Neural cell (in vitro differentiated cells): ENCODE results near the gene PTTG1IP. TPM values are rescaled to one million over a fixed set of nuclear protein-coding genes. Genes with fewer than 3 reads are reported as not detected.

ENCODE experiments used
- H2AFZ ChIP-seq: fragments of 200-600, 300-800 bp; sonication (generic), shearing (Covaris generic); 2 replicates; pipeline ENCODE4 v1.6.0; 2014; ENCODE audit warnings: low read depth, mild to moderate bottlenecking, antibody characterized with exemption, low read length, moderate library complexity
- H3F3A ChIP-seq: fragments of 200-600 bp; shearing (Covaris generic); 2 replicates; pipeline ENCODE4 v1.6.1; 2016; ENCODE audit warnings: mild to moderate bottlenecking, moderate library complexity, mixed read lengths, antibody characterized with exemption, low read length; ENCODE audit not compliant: insufficient read depth, poor library complexity, severe bottlenecking
- H3K27ac ChIP-seq: fragments of 200-600, 300-800 bp; sonication (generic), shearing (Covaris generic); 2 replicates; pipeline ENCODE4 v1.5.1; 2014; ENCODE audit warnings: mild to moderate bottlenecking, low read length, moderate library complexity
- H3K27me3 ChIP-seq: fragments of 300-800, 200-600 bp; sonication (generic), shearing (Covaris generic); 2 replicates; pipeline ENCODE4 v1.6.0; 2014; ENCODE audit warnings: mild to moderate bottlenecking, low read depth, low read length, moderate library complexity; ENCODE audit not compliant: insufficient read depth
- H3K36me3 ChIP-seq: fragments of 300-800, 200-600 bp; sonication (generic), shearing (Covaris generic); 2 replicates; pipeline ENCODE4 v1.5.1; 2014; ENCODE audit warnings: mild to moderate bottlenecking, antibody characterized with exemption, low read length, moderate library complexity; ENCODE audit not compliant: insufficient read depth
- H3K4me2 ChIP-seq: fragments of 300-800, 200-600 bp; sonication (generic), shearing (Covaris generic); 2 replicates; pipeline ENCODE4 v1.6.0; 2014; ENCODE audit warnings: mild to moderate bottlenecking, low read length
- H3K4me3 ChIP-seq: fragments of 300-800, 200-600 bp; sonication (generic), shearing (Covaris generic); 2 replicates; pipeline ENCODE4 v1.5.1; 2014; ENCODE audit warnings: mild to moderate bottlenecking, low read length, moderate library complexity
- H3K79me2 ChIP-seq: fragments of 200-600 bp; shearing (Covaris generic); replicated peaks from 2 replicates; pipeline ENCODE4 v1.6.0; 2014; ENCODE audit warnings: mild to moderate bottlenecking, low read length, moderate library complexity; ENCODE audit not compliant: insufficient read depth
- H3K9ac ChIP-seq: fragments of 300-800, 200-600 bp; sonication (generic), shearing (Covaris generic); 2 replicates; pipeline ENCODE4 v1.6.1; 2016; ENCODE audit warnings: mild to moderate bottlenecking, low read length, mixed read lengths
- H3K9me2 ChIP-seq: fragments of 200-600 bp; shearing (Covaris generic); 2 replicates; pipeline ENCODE4 v1.6.1; 2016; ENCODE audit warnings: mild to moderate bottlenecking, low read length, mixed read lengths; ENCODE audit not compliant: insufficient read depth
- H3K9me3 ChIP-seq: fragments of 200-600, 300-800 bp; sonication (generic), shearing (Covaris generic); 2 replicates; pipeline ENCODE4 v1.6.1; 2016; ENCODE audit warnings: mild to moderate bottlenecking, mixed run types, low read length, moderate library complexity, mixed read lengths
- H4K20me1 ChIP-seq: fragments of 200-600 bp; shearing (Covaris generic); 2 replicates; pipeline ENCODE4 v1.6.1; 2016; ENCODE audit warnings: mild to moderate bottlenecking, mixed run types; ENCODE audit not compliant: insufficient read depth
- CTCF ChIP-seq: fragments of 450-650 bp; IDR thresholded peaks from 2 replicates; pipeline ENCODE4 v1.5.1; 2014; ENCODE audit warnings: antibody characterized with exemption, mild to moderate bottlenecking, moderate library complexity; ENCODE audit not compliant: poor library complexity, severe bottlenecking
- EP300 ChIP-seq: fragments of 450-650 bp; conservative IDR thresholded peaks from 2 replicates; pipeline ENCODE4 v1.6.1; 2014; ENCODE audit warnings: antibody characterized with exemption, mild to moderate bottlenecking, moderate library complexity; ENCODE audit not compliant: poor library complexity, severe bottlenecking
- EZH2 ChIP-seq: fragments of 200-600, 300-800 bp; shearing (Covaris generic), sonication (generic); IDR thresholded peaks from 2 replicates; pipeline ENCODE4 v1.6.1; 2014; ENCODE audit warnings: antibody characterized with exemption, low read length, borderline replicate concordance, mild to moderate bottlenecking; ENCODE audit not compliant: insufficient read depth, poor library complexity, severe bottlenecking
- MXI1 ChIP-seq: fragments of 450-650 bp; conservative IDR thresholded peaks from 2 replicates; pipeline ENCODE4 v1.6.1; 2014; ENCODE audit warnings: antibody characterized with exemption, mild to moderate bottlenecking; ENCODE audit not compliant: poor library complexity, severe bottlenecking
- POLR2AphosphoS5 ChIP-seq: IDR thresholded peaks from 2 replicates; pipeline ENCODE4 v1.6.1; 2012
- RAD21 ChIP-seq: fragments of 450-650 bp; conservative IDR thresholded peaks from 2 replicates; pipeline ENCODE4 v1.6.1; 2014; ENCODE audit warnings: antibody characterized with exemption, mild to moderate bottlenecking, moderate library complexity
- REST ChIP-seq: IDR thresholded peaks from 2 replicates; pipeline ENCODE4 v1.6.1; 2012; ENCODE audit warnings: borderline replicate concordance
- SMC3 ChIP-seq: fragments of 450-650 bp; conservative IDR thresholded peaks from 2 replicates; pipeline ENCODE4 v1.6.1; 2014; ENCODE audit warnings: antibody characterized with exemption, mild to moderate bottlenecking, moderate library complexity; ENCODE audit not compliant: poor library complexity
- TAF1 ChIP-seq: IDR thresholded peaks from 2 replicates; pipeline ENCODE4 v1.6.1; 2012; ENCODE audit warnings: low read depth
- polyA plus RNA-seq: library from polyadenylated mRNA; depleted of rRNA; stranded (reverse); fragments of >200 nt; gene quantifications from 2 replicates; pipeline ENCODE4 v1.2.3, GENCODE V29; 2014

The PTTG1IP gene
- polyA plus RNA-seq, 1 donor from 2014 or later: 152 TPM

- H2AFZ ChIP-seq: no peak overlapping the region
- no peaks in the 10 kb centered on the region for H3K27me3 ChIP-seq
- no peaks in the 10 kb centered on the region for H3K36me3 ChIP-seq
- no peaks in the 10 kb centered on the region for H4K20me1 ChIP-seq
- H3K27ac ChIP-seq: no peak overlapping the region
- no peak overlapping the region for H3K4me3 ChIP-seq
- no peaks in the 10 kb centered on the region for H3K9me3 ChIP-seq
- no peaks in the 10 kb centered on the region for H3K9me2 ChIP-seq
- no peak overlapping the region for H3K9ac ChIP-seq
- no peaks in the 10 kb centered on the region for H3F3A ChIP-seq
- no peak overlapping the region for H3K4me2 ChIP-seq
- H3K79me2 ChIP-seq: no peaks in the 10 kb centered on the region
- TF ChIP-seq MXI1 (no peak), TAF1 (no peak), REST (no peak), RAD21 (no peak)
These were observed 32.2 kb upstream of the PTTG1IP start for GRCh38 chr21:44905728-44906090.

GRCh38 chr21:44905016-44905727, 31.7 kb upstream of the PTTG1IP start:
- H3K79me2 ChIP-seq: no peaks in the 10 kb centered on the region
- H3K9ac ChIP-seq: no peak overlapping the region
- H3K27ac ChIP-seq: no peak overlapping the region
- no peaks in the 10 kb centered on the region for H3K9me3 ChIP-seq
- H3K27me3 ChIP-seq: no peaks in the 10 kb centered on the region
- H3K36me3 ChIP-seq: no peaks in the 10 kb centered on the region
- H3K4me2 ChIP-seq: no peak overlapping the region
- H3K4me3 ChIP-seq: no peak overlapping the region
- H2AFZ ChIP-seq: no peak overlapping the region
- no peaks in the 10 kb centered on the region for H4K20me1 ChIP-seq
- TF ChIP-seq TAF1 (no peak), CTCF (no peak), SMC3 (no peak), POLR2AphosphoS5 (no peak), RAD21 (no peak), MXI1 (no peak), EZH2 (no peak), REST (no peak), EP300 (no peak)
- no peaks in the 10 kb centered on the region for H3K9me2 ChIP-seq
- H3F3A ChIP-seq: no peaks in the 10 kb centered on the region
